ENCODE results near the gene CARF.
A peak's percentile ranks its signal among the peaks of the same experiment; 100 is the strongest.
"Not testable (repeated sequence)": the region's sequence is repeated elsewhere in the genome, so short reads cannot be mapped to it uniquely, and the experiment has no call there.

CARF gene

DNA sequence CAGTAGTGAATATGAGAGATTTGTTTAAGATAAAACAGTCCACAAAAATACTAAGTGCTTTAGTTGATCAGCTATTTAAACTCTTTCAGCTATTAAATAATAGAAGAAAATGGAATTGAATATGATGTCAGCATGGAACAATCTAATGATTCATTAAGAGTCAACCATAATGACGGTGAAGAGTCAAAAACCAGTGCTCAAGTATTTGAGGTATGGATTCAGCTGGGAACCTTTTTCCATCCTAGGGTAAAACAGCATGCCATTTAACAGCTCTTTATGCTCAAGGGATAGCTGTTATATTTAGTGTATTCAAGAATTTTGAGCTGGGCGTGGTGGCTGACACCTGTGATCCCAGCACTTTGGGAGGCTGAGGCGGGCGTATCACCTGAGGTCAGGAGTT is 29.7 kb downstream of the CARF start:
- no peak for DNase-seq

DNA sequence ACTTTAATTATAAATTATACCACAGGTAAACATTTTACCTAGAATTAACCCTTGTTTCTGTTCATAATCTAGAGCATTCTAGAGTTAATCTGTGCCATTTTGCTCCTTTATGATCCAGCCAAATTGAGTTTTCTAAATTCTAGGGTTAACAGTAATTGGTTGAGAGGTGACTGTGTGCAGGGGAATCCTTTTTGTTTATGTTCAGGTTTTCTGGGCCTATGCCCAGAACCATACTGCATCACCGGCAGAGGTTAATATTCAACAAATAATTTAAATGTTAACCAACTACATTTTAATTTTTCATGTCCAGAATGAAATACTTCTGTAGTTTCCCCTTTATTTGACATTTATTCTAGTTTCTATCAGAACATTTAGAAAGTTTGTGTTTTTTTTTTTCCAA is 32.3 kb downstream of the CARF start:
- no peak for DNase-seq

DNA sequence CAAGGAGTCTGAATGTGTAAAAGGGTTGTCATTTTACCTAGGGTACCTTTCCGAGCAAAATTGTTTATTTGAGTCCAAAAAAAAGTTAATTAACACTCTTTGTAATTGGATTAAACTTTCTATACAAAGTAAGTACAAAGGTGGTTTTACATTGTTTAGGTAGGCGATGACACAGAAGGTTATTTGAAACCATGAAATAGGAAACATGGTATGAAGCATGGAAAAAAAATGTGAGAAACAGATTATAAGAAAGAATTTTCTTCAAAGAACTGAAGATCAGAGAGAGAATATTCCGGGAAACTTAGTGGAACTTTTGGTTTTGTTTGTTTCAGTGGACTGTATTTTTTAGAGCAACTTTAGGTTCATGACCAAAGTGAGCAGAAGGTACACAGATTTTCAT is 32.7 kb downstream of the CARF start:
- DNase-seq, result no peak

DNA sequence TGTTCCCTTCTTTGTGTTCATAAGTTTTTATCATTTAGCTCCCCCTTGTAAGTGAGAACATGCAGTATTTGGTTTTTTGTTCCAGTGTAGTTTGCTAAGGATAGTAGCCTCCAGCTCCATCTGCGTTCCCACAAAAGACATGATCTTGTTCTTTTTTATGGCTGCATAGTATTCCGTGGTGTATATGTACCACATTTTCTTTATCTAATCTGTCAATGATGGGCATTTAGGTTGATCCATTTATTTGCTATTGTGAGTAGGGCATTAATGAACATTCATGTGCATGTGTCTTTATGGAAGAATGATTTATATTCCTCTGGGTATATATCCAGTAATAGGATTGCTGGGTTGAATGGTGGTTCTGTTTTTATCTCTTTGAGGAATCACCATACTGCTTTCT is 33.4 kb downstream of the CARF start:
- DNase-seq, result no peak

DNA sequence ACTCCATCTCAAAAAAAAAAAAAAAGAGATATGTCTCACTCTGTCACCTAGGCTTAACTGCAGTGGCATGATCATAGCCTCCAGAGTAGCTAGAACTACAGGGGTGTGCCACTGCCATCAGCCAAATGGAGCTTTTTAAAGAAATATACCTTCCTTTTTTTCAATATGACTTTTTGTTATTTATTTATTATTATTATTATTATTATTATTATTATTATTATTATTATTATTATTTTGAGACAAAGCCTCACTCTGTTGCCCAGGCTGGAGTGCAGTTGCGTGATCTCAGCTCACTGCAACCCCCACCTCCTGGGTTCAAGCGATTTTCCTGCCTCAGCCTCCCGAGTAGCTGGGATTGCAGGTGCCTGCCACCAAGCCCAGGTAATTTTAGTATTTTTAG is 37.3 kb downstream of the CARF start:
- not testable (repeated sequence) for DNase-seq

DNA sequence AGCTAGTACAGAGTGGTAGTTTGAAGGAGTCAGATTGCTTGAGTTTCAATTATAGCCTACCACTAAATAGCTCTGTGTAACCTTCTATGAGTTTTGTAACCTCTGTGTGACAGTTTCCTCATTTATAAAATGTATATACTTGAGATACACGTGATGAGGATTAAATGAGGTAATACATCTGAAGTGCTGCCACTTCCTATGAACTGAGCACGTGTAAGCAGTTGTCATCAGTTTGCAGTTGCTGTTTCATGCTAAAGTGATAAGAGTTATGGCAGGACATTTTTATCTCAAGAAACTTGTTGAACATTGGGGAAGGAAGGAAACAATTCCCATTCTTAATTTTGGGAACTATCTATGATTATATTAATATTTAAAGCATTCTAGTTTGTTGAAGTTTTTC is 38.5 kb downstream of the CARF start:
- DNase-seq, result no peak

DNA sequence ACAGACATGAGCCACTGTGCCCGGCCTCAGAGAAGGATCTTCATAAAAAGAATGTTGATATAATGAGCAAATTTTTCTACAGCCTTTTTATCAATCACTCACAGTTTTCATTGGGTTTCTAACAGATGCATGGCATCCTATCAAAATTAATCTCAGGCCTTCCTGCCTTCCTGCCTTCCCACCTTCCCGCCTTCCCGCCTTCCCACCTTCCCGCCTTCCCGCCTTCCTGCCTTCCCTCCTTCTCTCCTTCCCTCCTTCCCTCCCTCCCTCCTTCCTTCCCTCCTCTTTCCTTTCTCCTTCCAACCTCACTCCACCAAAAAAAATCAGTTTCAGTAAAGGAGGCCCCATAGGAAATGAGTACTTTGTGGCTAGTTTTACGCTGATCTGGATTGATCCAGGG is 48.4 kb downstream of the CARF start:
- DNase-seq, result no peak

DNA sequence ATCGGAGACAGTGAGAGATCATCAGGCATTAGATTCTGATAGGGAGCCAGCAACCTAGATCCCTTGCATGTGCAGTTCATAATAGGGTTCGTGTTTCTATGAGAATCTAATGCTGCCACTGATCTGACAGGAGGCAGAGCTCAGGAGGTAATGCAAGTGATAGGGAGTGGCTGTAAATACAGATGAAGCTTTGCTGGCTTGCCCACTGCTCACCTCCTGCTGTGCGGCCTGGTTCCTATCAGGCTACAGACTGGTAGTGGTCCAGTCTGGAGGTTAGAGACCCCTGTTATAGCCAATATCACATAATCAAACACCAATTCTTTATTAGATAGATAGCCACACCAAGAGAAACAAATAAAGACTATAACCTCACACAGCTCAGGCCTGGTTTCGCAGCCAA is 51.6 kb downstream of the CARF start:
- no peak for DNase-seq

DNA sequence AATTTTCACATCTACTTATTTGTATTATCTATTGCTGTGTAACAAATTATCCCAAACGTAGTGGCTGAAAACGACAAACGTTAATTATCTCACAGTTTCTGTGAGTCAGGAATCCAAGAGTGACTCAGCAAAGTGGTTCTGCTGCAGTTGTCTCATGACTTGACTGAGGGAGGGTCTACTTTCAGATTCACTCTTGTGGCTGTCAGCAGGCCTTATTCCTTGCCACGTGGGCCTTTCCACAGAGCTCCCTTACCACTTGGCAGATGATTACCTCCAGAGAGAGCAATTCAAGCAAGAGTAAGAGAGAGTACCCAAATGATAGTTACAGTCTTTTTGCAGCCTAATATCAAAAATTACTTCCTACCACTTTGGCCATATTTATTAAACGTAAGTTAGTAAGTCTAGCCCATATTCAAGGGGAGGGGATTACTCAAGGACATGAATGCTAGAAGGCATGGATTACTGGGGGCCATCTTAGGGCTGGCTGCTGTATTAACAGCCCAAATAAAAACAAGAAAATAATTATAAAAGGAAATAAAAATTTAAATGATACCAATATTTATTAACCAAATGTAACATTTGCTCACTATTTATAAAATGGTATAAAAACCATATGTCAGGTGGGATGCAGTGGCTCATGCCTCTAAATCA is 53.9 kb downstream of the CARF start:
- DNase-seq, result peak; percentile 3 to 8

DNA sequence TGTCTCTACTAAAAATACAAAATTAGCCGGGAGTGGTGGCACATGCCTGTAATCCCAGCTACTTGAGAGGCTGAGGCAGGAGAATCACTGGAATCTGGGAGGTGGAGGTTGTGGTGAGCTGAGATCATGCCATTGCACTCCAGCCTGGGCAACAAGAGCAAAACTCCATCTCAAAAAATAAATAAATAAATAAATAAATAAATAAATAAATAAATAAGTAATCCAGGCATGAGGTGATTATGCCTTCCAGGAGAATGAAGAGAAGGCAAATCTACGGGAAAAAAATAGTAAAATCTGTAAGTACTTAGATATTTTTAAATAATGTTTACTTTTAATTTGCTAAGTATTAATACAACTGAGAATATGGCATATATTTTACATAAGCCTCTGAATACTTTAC is 57.3 kb downstream of the CARF start:
- not testable (repeated sequence) for DNase-seq

DNA sequence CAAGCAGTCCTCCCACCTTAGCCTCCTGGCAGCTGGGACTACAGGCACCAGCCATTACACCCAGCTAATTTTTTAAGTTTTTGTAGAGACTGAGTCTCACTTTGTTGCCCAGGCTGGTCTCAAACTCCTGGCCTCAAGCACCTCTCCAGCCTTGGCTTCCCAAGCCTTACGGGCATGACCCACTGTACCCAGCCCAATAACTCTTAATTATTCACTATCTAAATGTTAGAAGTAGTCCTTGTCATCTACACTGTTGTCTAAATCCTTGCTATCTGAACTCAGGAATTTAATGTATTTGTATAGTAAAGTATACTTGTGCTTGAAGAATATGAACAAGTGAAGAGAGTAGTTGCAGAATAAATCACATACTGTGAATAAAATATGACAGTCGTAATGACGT is 64.7 kb downstream of the CARF start:
- no peak for DNase-seq

DNA sequence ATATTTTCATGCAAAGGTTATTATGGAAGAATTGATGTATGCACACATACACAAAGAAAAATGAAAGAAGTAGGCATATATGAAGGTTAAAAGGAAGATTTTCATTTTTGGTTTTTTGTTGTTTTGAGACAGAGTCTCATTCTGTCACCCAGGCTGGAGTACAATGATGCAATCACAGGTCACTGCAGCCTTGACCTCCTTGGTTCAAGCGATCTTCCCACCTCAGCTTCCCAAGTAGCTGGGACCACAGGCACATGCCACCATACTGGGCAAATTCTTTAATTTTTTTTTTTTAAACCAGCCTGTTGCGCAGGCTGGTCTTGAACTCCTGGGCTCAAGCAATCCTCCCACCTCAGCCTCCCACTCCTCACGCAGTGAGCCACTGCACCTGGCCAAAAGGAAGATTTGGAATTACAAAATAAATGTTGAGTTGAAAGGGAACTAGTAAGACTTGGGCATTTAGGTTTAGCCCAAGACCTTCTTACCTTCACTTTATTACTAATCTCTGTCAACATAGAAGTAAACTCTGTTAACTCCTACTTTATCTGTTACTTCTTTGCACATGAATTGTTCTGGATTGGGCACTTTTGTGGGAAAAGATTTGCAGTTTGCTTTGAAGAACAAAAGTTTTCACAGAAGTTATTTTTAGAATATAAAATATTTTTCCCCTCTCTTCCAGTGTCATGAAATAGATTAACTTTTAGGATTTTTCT is 70.9 kb downstream of the CARF start:
- no peak for DNase-seq

DNA sequence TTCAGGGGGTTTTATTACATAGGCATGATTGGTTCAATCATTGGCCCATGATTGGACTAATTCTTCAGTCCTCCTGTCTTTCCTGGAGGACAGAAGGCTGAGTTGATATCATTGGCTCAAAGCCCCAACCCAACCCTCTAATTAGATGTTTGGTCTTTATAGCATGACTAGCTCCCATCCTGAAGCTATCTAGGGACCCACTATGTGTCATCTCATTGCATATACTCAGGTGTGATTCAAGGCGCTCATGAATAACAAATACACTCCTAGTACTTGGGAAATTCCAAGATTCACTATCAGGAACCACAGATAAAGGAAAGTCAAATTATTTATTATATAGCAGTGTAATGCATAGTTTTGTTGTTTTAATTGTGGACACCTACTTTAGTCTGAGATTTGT is 77.7 kb downstream of the CARF start:
- no peak for DNase-seq

DNA sequence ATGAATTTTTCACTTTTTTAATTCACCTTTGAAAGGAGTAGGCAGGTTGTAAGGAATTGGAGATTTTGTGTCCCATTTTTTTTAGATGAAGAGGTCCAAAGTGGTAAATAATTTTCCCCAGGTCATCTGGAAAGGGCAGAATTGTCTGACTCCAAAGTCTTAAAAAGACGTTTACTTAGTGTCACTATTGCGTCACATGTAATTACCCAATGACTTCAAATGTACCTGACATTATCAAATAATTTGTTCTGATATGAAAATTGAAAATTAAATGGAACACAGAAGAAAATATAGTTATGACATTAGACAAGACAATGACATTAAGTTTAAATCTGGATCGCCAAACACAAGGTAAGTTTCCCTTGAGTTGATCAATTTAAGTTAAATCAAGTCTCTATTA is 78.4 kb downstream of the CARF start:
- DNase-seq, result no peak

DNA sequence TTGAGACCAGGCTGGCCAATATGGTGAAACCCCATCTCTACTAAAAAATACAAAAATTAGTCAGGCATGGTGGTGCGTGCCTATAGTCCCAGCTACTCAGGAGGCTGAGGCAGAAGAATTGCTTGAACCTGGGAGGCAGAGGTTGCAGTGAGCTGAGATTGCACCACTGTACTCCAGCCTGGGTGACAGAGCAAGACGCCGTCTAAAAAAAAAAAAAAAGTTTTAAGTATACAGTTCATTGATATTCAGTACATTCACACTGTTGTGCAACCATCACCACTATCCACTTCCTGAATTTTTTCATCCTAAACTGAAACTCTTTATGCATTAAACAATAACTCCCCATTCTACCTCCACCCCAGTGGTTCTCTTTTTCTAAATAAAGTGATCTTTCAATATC is 85.0 kb downstream of the CARF start:
- not testable (repeated sequence) for DNase-seq

DNA sequence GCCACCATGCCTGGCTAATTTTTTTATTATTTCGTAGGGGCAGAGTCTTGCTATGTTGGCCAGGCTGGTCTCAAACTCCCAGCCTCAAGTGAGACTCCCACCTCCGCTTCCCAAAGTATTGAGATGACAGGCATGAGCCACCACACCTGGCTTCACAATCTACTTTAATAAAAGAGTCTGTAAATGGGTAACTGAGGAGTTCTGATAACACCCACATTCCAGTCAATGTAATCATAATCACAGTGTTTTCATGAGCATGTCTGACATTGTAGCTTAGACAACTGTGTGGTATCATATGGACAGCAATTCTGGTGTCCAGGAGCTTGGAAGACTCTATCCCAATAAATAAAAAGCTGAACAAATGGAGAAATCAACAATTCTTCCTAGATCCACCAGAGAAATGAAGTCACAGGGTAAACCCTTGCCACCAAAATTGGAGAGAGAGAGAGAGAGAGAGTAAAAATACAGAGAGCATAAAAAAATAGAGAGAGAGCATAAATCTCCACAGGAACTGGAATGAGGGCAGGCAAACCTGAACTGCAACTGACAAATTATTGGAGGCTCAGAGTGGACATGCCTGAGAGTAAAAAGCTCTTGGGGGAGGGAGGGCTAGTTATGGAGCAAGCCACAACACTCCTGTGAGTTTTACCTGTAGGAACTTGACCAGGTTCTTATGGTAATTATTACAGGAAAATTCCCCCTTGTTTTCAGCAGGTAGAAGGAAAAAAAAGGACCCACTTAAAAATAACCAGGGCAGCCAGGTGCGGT is 90.2 kb downstream of the CARF start:
- DNase-seq, result no peak

DNA sequence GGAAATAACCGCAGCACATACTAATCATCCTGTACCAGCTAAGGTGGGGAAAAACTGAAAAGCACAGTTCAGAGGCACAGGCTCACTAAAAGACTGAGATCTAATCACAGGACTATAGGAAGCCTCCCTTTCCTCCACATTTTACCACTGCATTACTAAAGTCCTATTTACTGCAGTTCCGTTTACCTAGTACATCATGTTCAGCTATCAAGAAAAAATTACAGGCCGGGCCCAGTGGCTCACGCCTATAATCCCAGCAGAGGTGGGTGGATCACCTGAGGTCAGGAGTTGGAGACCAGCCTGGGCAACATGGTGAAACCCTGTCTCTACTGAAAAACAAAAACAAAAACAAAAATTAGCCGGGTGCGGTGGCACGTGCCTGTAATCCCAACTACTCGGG is 91.6 kb downstream of the CARF start:
- DNase-seq, result no peak

DNA sequence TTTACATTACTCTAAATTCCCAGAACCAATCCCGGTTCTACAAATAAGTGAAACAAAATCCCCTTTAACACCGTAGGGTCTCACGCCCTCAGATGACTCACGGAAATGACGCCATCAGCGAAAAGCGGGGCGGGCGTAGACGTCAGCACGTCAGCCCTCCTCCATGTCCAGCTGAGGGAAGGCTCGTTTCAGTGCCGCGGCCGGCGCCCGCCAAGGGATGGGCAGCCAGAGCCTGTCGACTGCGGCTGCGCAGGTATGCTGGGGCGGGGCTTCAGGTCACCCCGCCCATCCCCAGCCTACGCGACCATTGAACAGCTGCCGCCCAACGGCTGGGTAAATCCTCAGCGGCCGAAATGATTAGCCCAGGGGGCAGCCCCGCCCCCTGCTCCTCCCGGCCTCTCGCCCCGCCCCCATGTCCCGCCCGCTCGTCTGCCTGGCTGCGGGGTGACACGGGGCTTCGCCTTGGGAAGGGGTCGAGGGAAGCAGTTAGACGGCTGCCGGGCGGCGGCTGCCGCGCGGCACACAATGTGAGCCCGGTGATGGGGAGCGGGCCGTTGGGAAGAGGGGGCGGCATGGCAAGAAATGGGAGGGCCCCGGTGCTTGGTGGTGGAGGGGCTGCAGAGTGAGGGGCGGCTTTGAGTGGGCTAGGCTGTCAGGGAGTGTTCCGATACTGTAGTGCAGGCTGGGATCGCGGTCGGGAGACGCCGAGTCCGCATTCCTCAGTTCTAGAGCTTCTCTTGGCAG is 102.6 kb downstream of the CARF start, which contains the start of gene NBEAL1:
NBEAL1 (plus strand) TSS at position 420 of the 744 bp plus-strand sequence. CDS start 1,510 bp downstream, outside the sequence.
- DNase-seq, result peak; percentile 94 to 98

DNA sequence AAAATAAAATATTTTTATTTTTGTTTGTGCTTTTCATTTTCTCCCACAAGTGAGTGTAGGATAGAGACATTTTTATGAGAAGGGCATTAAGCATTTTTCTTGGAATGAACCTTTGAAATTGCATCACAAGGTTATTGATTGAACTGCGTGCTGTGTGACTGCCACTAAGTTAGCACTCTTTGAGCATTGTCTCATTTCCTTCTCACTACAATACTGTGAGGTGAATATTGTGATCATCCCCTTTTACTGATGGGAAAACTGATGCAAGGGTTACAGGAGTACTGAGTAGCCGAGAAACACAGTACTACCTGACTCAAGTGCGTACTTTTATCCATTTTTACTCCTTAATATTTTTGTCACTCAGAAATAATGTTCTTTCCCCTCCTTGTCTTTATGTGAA is 104.6 kb downstream of the CARF start:
- DNase-seq, result no peak

DNA sequence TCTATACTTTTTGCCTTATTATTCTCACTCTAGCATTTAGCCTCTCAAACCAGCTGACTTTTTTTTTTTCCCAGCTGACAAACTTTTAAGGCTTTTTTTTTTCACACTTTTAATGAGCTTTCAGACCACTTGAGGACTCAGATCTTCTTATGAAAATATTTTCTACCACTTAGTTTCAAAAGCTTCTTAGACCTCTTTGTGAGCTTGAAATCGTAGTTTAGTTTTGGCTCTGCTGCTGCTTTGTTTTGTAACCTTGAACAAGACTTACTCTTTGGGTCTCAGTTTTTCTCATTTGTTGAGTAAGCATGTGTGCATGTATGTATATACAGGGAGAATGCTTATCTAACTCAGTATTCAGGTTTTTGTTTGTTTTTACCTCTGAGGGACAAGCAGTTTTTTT is 106.1 kb downstream of the CARF start:
- no peak for DNase-seq

DNA sequence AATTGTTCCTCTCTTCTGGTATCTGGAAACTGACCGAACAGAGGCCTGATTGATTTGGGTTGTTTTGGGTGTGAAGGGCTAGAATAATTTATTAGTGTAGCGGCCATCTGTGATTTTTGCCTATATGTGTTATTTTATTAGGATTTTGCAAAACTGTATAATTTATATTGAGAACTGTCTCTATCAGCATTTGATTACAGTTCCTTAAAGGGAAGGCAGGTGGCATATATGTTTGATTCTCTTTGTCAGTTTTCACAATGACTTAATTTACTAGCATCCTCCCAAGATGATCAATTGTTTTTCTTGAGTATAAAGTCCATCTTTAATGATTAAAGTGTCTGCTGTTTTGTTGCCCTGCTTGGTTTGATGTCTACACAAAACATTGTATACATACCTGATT is 107.1 kb downstream of the CARF start:
- DNase-seq, result no peak

DNA sequence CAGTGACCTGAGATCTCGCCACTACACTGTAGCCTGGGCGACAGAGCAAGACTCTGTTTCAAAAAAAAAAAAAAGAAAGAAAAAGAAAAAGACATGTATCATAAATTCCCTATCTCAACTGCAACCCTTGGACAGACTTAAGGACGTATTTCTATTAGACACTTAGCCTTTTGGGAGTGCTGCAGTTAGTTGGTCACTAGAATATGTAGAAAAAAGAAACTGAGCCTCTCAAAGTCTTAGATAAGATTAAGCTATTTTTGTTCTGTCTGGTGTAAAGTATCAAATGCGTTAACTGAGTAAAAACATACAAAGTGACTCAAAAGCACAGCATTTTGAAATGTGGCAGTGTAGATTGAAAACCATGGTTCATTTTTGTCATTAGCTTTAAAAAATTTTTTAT is 109.9 kb downstream of the CARF start:
- no peak for DNase-seq

DNA sequence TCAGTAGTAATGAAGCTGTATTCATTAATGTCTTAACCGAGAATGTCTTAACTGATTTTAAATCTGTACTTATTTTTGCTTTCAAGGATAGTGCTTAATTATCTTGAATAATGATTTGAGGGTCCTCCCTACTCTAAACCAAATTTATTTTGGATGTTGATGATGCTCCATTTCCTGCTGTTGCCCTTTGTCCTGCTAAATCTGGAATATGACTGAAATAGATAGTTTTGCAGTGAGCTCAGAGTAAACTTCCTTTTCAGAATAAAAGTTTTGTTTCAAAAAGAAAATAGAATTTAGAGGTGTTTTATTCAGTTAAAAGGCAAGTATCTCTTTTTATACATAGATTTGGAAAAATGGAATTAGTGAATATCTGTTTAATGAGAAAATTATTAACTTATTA is 110.7 kb downstream of the CARF start:
- DNase-seq, result no peak
